Adrenal gland (tissue), 5 donors: ENCODE measurements around the gene MRPL32.

Experiments used
- CTCF ChIP-seq, 6 experiments: fragments of 450-650 bp in 4 of 6; fragments of 200-600 bp in 2 of 6; sonication (generic) in 1 of 6; IDR thresholded peaks; 1 replicate in 5 of 6; 2 replicates in 1 of 6; pipeline versions ENCODE4 v1.5.1 to v1.8.0; 2016 to 2021; ENCODE audit warnings: antibody characterized with exemption in 6 of 6, mild to moderate bottlenecking in 2 of 6, moderate library complexity in 1 of 6
- POLR2A ChIP-seq, 2 donors: fragments of 450-650 bp; IDR thresholded peaks; one replicate each; pipeline ENCODE4 v1.6.1; 2017; ENCODE audit warnings: antibody characterized with exemption in 2 of 2, mild to moderate bottlenecking in 2 of 2, moderate library complexity in 1 of 2
- donor health status: DM: no; HTN: no; CAD: no.

- TF ChIP-seq CTCF (IDR thresholded peaks at IDR 0.05) (no peak), POLR2A (IDR thresholded peaks at IDR 0.05) (no peak)
Measured at GRCh38 chr7:42925630-42926029, 6.5 kb upstream of the MRPL32 start.
